T-helper 1 cell treated with Interleukin-12 subunit alpha and Interleukin-12 subunit beta and Interleukin-4 antibody, amounts not matched to agents 30 ng/mL and 1 ng/mL, for 36 hours (primary cell): ENCODE data around the gene TNFAIP8L3. TPM values are rescaled to one million over a fixed set of nuclear protein-coding genes. Genes with fewer than 3 reads are reported as not detected.
"Not testable (repeated sequence)": the region's sequence is repeated elsewhere in the genome, so short reads cannot be mapped to it uniquely, and the experiment has no call there.

ENCODE experiments used
- intact Hi-C: fragments of 100-400 bp; cut with micrococcal nuclease; formaldehyde crosslinking; loops from one replicate; pipeline ENCODE4 v1.15.1; 2024
- total RNA-seq: library from RNA; stranded (reverse); gene quantifications from 2 replicates; pipeline ENCODE4 v1.2.3, GENCODE V29; 2022

The TNFAIP8L3 gene
- 0.17 and 0.22 TPM in 2 replicates for total RNA-seq

- intact Hi-C loops = no loop called here
Observed at GRCh38 chr15:51094606-51095569, at the start of gene TNFAIP8L3. TSS of gene TNFAIP8L3 (minus strand) at chr15:51094906. CDS start at chr15:51094595, 311 bp downstream.

GRCh38 chr15:51144021-51144532 lies 49.4 kb upstream of the TNFAIP8L3 start:
- intact Hi-C loops = no loop called here

- intact Hi-C loops = not testable (repeated sequence)
Observed at GRCh38 chr15:51140347-51140746, 45.6 kb upstream of the TNFAIP8L3 start.

- intact Hi-C loops = no loop called here
Observed at GRCh38 chr15:51139091-51139490, 44.4 kb upstream of the TNFAIP8L3 start.

- intact Hi-C loops = no loop called here
Observed at GRCh38 chr15:51137880-51138430, 43.2 kb upstream of the TNFAIP8L3 start.

- intact Hi-C loops = no loop called here
Observed at GRCh38 chr15:51137024-51137423, 42.3 kb upstream of the TNFAIP8L3 start.

GRCh38 chr15:51135276-51135675 lies 40.6 kb upstream of the TNFAIP8L3 start:
- intact Hi-C loops = no loop called here

- intact Hi-C loops = no loop called here
Observed at GRCh38 chr15:51134416-51135199, 39.9 kb upstream of the TNFAIP8L3 start.

GRCh38 chr15:51133140-51133765 lies 38.5 kb upstream of the TNFAIP8L3 start:
- intact Hi-C loops = no loop called here

GRCh38 chr15:51132384-51133139 lies 37.9 kb upstream of the TNFAIP8L3 start:
- intact Hi-C loops = no loop called here

GRCh38 chr15:51131596-51132290 lies 37.0 kb upstream of the TNFAIP8L3 start:
- intact Hi-C loops = no loop called here

GRCh38 chr15:51130344-51130743 lies 35.6 kb upstream of the TNFAIP8L3 start:
- intact Hi-C loops = no loop called here

GRCh38 chr15:51129535-51130188 lies 35.0 kb upstream of the TNFAIP8L3 start:
- intact Hi-C loops = no loop called here

GRCh38 chr15:51128701-51129100 lies 34.0 kb upstream of the TNFAIP8L3 start:
- intact Hi-C loops = no loop called here

GRCh38 chr15:51126842-51127241 lies 32.1 kb upstream of the TNFAIP8L3 start:
- intact Hi-C loops = no loop called here

- intact Hi-C loops = not testable (repeated sequence)
Observed at GRCh38 chr15:51123002-51123401, 28.3 kb upstream of the TNFAIP8L3 start.

- intact Hi-C loops = no loop called here
Observed at GRCh38 chr15:51121631-51122225, 27.0 kb upstream of the TNFAIP8L3 start.

GRCh38 chr15:51121118-51121517 lies 26.4 kb upstream of the TNFAIP8L3 start:
- intact Hi-C loops = no loop called here

- intact Hi-C loops = no loop called here
Observed at GRCh38 chr15:51119120-51119519, 24.4 kb upstream of the TNFAIP8L3 start.
